GM12801 (cell line): ENCODE measurements around the gene NPS.

ENCODE experiments used
- CTCF ChIP-seq: IDR thresholded peaks from one replicate; pipeline ENCODE4 v1.5.1; 2011; ENCODE audit warnings: control low read depth; ENCODE audit not compliant: insufficient read length; ENCODE audit errors: extremely low read depth

The NPS gene

DNA sequence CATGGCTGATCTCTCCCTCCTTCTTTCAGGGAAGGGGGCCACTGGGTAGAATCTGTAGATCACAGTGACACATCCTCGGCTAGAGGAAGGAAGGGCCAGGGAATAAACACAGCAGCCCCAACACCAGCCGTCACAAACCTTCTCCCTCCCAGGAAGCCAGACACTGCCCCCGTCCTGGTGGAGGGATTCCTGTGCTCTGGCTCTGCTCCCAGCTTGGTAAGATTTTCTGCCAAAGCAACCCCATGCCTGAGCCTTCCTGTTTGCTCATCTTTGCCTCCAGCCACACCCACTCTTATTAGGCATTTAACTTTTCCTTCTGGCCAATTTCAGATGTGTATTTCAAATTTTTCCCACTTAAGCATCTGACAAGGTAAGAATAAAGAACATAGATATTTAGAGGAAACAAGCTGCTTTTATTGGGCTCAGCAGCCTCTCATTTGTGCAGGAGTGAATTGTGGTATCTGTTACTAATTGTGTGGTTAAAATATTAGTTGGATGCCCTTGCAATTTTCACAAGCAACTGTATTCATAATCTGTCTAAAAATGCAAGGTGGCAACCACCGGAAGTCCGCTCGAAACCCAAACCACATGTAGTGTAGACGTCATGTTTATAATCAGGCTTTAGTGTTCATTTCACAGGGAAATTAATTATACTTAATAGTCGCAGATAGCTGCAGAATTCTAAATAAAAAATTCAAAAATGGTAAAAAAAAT is 13.2 kb upstream of the NPS start:
- no peak for TF ChIP-seq CTCF

DNA sequence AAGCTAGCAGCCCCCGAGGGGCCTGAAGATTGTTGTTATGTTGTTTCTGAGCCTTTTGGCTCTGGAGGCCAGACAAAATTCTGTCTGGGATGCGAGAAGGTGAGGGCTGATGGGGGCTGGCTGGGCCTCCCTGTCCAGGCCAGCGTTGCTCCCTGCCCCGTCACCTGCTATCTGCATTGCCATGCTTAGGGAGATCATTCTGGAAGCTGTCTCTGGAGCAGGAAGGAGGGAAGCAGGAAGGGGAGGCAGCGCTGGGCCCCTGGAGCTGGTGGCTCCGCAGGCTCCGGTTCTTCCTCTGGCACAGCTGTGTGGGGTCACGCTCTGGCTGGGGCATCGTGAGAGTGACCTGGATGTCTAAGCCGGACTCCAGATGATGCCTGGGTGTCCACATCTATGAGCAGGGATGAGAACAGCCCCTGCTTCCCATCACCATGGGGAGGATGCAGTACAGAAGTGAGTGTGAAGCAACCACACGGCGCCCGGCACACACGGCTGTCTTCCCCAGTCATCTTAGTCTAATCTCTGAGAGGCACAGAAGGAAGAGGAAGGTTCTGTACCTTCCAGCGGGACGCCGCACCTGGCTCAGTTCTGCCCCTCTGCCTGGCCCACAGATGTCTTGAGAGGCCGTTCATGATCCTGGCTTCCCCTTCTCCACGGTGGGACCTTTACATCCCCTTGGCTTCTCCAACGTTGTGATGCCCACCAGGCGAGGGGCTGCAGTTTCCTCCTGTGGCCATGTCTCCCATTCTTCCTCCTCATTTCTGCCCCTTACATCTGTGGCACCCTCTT is 11.9 kb upstream of the NPS start:
- no peak for TF ChIP-seq CTCF

DNA sequence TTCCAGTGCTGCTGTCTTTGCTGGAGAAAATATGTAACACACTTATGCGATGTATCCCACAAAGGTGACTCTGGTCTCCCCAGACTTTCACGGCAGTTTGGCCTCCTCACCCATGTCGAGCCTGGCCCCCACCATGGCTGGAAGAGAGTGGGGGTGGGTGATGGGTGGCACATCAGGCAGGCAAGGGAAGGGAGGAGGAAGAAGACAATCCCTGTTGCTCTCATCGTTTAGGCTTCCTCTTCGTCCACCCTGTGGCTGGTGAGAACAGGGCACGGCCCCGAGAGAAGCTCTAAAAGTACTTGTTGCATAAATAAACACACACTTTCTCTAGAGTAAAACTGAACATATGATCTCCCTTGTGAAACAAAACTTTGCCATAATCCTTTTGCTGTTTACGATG is 11.2 kb upstream of the NPS start:
- TF ChIP-seq CTCF, result no peak

DNA sequence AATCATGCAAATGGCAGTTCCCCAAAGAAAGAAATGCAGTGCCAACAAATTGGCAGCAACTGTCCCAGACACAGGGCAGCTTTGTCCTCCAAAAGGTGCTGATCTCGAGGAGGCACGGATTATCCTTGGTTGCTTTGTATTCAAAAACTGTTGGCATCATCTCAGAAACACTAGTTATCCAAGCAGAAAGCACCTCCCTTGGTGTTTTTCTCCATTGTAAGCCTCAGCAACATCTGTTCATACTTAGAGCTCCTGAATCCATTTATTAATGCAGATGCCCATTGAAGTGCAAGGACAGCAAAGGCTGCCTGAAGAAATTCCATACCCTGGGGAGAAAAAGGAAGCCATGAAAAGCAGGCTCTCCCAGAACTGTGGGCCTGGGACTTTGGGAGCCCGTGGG is 1.1 kb upstream of the NPS start:
- TF ChIP-seq CTCF, result no peak

DNA sequence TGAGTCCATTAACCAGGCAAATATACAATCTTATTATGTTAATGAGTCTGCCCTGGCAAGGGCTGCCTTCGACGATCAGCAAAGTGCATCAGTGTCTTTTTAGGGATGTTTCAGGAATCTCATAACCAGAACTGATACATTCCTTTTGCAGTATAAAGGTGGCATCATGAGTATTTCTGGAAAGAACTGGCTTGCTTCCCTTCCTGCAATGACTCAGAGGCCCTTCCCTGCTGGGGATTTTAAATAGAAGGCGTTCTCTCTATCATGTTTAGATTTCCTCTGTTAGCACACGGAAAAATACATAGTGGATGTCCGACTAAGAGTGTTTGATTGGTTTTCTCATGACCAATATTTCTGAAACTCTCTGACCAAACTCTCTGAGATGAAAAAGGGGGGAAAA is 1.8 kb downstream of the NPS start:
- TF ChIP-seq CTCF, result no peak

DNA sequence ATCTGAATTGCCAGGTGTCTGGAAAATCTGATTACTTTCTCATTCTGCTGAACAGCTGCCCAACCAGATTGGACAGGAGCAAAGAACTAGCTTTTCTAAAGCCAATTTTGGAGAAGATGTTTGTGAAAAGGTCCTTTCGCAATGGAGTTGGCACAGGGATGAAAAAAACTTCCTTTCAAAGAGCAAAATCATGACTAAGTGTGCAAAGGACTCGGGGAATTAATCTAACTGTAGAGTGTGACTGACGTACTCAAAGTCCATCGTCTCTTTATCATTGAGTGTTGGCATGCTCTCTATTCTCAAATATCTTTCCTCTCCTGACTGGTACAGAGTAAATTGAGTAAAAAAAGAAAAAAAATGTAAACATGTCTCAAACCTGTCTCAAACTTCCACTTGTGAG is 3.3 kb downstream of the NPS start:
- TF ChIP-seq CTCF, result no peak

- no peak for TF ChIP-seq CTCF
These were observed 4.3 kb downstream of the NPS start for GRCh38 chr10:127553417-127553816.
